GM06990 (cell line): ENCODE measurements around the gene BDP1.
"Not testable (repeated sequence)": the region's sequence is repeated elsewhere in the genome, so short reads cannot be mapped to it uniquely, and the experiment has no call there.

Experiments
- DNase-seq: peaks from one replicate; pipeline ENCODE4 v3.0.0-alpha.2; 2011; ENCODE audit not compliant: insufficient read length; ENCODE audit errors: extremely low read depth
- H3K27me3 ChIP-seq: replicated peaks from 2 replicates; pipeline ENCODE4 v1.6.0; 2011; ENCODE audit warnings: low read length; ENCODE audit not compliant: control insufficient read depth, insufficient read depth
- H3K36me3 ChIP-seq: 2 replicates; pipeline ENCODE4 v1.5.1; 2011; ENCODE audit warnings: low read length; ENCODE audit not compliant: control insufficient read depth, insufficient read depth
- H3K4me3 ChIP-seq: replicated peaks from 2 replicates; pipeline ENCODE4 v1.5.1; 2011; ENCODE audit warnings: low read depth, mild to moderate bottlenecking, control low read depth, low read length
- CTCF ChIP-seq: IDR thresholded peaks from 2 replicates; pipeline ENCODE4 v1.5.1; 2011; ENCODE audit warnings: low read length, control low read depth, mild to moderate bottlenecking, inconsistent platforms; ENCODE audit not compliant: insufficient read depth, poor library complexity, severe bottlenecking

BDP1 gene

DNA sequence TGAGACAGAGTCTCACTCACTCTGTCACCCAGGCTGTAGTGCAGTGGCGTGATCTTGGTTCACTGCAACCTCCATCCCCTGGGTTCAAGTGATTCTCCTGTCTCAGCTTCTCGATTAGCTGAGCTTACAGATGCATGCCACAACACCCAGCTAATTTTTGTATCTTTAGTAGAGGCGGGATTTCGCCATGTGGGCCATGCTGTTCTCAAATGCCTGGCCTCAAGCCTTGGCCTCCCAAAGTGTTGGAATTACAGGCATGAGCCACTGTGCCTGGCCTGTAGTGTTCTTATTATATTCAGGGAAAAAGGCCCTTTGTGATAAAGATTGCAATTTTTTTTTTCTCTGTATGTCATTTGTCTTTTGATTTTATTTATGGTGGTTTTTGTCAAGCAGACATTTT lies 107.7 kb downstream of the BDP1 start:
- Histone ChIP-seq H3K4me3 (no peak overlapping the region), H3K36me3 (peaks cover 6% of the 10 kb centered on the region), H3K27me3 (no peaks in the 10 kb centered on the region)
- no peak for DNase-seq
- no peak for TF ChIP-seq CTCF

GRCh38 chr5:71564895-71565294 lies 109.4 kb downstream of the BDP1 start:
- Histone ChIP-seq H3K27me3 (no peaks in the 10 kb centered on the region), H3K4me3 (no peak overlapping the region), H3K36me3 (peaks cover 8% of the 10 kb centered on the region)
- DNase-seq, result no peak
- no peak for TF ChIP-seq CTCF

DNA sequence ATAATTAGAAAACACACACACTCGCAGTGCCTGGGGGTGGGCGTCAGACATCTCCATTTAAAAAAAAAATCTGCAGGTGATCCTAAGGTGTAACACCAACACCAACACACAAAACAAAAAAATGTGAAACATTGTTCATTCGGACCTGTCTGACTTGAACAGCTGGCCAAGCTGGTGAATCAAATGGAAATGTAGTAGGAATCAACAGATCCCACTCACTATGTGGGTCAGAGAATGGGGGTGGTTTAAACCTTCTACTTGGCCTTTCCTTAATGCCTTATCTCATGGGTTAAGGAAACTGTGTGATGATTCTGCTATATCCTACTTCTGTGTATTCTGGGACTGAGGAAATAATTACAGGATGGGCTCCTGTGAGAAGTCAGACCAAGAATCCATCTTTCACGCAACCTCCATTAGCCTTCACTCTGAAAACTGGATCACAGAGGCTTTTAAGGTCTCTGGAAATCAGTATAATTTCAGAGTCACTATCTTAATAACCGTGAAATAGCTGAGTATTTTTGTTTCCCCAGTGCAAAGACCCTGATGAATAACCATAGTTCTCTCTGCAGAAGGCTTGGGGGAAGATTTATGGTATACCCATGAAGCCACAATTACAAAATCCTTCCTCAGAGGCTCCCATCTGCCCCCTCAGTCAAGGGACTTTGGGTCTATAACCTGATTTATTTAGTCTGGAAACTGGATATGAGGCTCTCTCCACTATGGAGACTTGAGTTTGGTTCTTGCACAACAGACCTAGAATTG lies 114.5 kb downstream of the BDP1 start:
- no peak overlapping the region for H3K4me3 ChIP-seq
- no peak for DNase-seq
- no peaks in the 10 kb centered on the region for H3K27me3 ChIP-seq
- H3K36me3 ChIP-seq, result peaks cover 4% of the 10 kb centered on the region
- TF ChIP-seq CTCF, result no peak

DNA sequence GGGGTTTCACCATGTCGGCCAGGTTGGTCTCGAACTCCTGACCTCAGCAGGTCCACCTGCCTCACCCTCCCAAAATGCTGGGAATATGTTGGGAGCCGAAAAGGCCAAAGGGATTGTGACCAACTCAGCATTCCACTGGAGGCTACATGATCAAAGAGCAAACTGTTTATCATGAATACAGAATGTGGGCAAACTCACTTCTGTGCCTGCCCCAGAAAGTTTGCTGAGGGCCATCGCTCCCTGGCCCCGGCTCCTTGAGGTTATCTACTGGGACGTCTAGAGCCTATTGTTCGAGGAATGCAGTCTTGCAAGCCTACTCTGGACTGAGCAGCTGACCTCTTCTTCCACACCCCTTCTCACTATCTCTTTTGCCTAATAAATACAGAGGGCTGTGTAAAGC lies 116.4 kb downstream of the BDP1 start:
- H3K36me3 ChIP-seq, DNase-seq, H3K4me3 ChIP-seq, H3K27me3 ChIP-seq: not testable (repeated sequence)

DNA sequence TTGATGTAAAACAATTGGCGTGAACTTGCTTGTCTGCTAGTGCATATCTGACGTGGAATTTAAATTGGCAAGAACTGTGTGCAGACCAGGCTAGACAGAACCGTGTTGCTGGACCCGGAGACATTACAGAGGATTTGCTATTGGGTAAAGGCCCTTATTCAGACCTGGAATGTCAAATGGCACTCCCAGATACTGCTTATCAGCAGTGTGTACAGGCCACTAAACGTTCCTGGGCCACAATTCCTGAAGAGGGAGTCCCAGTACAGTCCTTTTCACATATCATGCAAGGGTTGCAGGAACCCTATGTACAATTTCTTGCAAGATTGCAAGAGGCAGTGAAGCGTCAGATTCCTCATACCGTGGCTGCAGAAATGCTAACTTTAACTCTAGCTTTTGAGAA lies 118.1 kb downstream of the BDP1 start:
- Histone ChIP-seq H3K27me3 (no peaks in the 10 kb centered on the region), H3K36me3 (no peaks in the 10 kb centered on the region; the same call in 1 of the 2 replicates), H3K4me3 (no peak overlapping the region)
- DNase-seq, result no peak
- TF ChIP-seq CTCF, result no peak

DNA sequence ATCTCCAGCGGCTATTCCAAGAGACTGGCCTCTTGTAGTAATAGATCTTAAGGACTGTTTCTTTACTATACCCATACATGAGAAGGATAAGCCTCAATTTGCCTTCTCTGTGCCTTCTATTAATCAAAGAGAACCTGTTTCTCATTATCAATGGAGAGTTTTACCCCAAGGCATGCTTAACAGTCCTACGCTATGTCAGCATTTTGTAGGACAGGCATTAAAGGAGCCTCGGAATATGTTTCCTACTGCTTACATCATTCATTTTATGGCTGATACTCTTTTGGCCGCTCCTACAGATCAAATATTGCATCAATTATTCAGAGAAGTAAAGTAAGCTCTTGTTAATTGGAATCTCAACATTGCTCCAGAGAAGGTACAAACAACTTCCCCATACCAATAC lies 120.1 kb downstream of the BDP1 start:
- H3K27me3 ChIP-seq, H3K4me3 ChIP-seq, DNase-seq, H3K36me3 ChIP-seq: not testable (repeated sequence)

DNA sequence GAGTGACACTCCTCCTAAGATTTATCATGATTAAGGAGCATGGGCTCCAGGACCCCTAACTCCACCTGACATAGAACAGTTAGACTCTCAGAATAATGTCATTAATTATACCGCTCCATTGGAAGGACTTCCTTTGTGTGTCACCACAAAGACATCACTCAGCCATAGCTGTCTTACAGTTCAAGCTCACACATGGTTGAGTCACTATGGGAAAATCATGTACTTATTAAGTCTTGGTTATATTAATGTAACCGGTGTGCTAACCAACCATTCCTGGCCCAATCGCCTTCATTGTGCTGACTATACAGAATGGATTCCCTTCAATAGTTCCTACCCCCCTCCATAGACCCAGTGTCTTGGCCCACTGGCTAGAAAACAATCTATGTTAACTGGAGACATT lies 120.8 kb downstream of the BDP1 start:
- no peak overlapping the region for H3K4me3 ChIP-seq
- no peak for TF ChIP-seq CTCF
- no peaks in the 10 kb centered on the region for H3K27me3 ChIP-seq
- DNase-seq, result no peak
- no peaks in the 10 kb centered on the region; the same call in 1 of the 2 replicates for H3K36me3 ChIP-seq

- not testable (repeated sequence) for H3K36me3 ChIP-seq, H3K27me3 ChIP-seq, H3K4me3 ChIP-seq, DNase-seq
Observed at GRCh38 chr5:71577839-71578238, 122.4 kb downstream of the BDP1 start.
